ENCODE measurements around the gene TBX4.
"Not testable (repeated sequence)": the region's sequence is repeated elsewhere in the genome, so short reads cannot be mapped to it uniquely, and the experiment has no call there.

The TBX4 gene

GRCh38 chr17:61486135-61487120, 34.2 kb downstream of the TBX4 start:
- no peak for DNase-seq

DNA sequence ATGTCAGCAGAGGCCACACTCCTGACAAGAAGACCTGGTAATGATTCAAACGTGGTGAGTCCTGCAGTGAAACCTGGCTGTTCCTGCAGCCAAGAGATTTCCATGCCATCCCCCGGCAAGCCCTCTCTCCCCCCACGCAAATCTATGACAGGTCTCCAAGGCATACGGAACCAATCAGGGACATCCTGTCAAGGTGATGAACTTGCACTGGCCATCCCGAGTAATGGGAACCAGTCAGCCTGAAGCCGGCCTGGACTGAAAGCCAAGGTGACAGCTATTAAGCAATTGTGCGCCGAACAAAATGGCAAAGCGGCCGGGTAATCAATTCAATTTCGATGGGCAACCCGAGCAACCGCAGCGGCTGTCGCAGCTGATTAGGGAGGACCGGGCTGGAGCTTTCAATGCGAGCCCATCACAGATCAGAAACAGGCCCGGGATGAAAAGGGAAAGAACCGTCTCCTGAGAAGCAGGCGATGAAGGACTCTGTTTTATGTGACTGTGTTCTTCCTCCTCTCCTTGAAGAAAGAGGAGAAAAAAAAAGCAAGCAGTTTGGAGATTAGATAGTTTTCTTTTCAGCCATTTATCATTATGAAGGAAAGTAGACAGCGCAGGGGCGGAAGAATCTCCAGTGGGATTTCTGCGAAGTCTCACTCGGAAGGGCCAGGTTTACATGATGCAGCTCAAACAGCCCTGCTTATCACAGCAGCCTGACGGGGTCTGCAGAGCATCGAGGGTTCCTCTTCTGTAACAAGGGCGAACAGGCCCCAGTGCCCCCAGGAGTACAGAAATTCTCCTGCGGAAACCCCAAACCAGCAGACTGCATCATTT, 35.2 kb downstream of the TBX4 start:
- no peak for DNase-seq

DNA sequence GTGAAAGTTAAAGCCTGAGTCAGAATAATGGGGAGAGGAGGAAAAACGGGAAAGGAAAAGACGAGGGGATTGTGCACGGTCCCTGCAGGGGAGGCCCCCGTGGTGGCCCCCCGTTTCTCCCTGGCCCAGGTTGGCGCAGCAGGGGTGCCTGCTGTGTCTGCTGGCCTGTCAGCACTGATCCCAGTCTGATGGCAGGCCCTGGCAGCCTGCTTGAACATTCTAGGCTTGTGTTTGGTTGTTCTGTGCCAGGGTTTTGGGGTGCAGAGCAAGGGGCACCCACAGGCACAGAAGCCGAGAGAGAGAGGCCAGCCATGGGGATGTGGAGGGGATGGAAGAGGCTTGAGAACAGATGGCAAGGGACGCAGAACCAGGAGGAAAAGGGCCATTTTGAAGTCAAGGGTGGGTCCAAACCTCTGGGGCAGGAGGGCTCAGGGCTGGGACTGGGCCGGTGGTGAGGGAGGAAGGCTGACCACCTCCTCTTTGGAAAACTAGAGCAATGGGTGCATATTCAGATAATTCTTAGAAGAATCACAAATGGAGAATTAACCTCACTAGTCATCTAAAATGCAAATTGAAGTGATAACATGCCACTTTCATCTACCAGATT, 35.9 kb downstream of the TBX4 start:
- DNase-seq: no peak

DNA sequence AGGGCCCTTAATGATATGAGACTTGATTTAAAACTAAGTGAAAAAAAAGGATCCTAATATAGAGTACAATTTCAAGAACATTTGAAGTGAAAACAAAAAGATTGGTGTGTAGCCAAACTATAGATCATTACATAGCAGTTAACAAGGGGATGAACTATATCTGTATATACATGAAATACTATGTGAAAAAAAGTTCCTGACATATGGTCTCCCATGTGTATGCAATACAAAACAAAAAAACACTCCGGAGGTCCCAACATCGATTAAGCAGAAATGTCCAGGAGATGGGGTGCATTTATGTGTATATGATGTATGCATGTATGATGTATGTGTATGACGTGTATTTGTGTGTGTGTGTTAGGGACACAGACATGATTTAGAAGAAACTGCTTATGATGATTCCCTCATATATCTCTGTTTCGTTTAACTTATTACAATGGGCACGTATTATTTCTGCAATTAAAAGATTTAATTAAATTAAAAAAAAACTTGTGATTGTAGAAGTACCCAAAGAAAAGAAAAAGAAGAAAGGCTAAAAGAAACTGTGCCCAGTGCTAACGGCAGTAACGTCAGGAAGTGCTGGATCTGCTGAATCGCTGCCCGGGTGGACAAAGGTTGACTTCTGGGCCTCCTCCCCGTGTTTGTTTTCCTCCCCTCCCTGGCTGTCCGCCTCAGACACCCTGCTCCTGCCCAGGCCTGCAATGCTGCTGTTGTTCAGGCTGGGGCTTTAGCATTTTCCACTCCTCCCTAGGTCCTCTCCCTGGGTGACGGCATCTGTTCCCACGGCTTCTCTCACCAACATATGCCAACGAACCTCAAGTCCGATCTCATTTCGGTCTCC, 36.9 kb downstream of the TBX4 start:
- no peak for DNase-seq

- no peak for DNase-seq
Observed at GRCh38 chr17:61489719-61490490, 37.7 kb downstream of the TBX4 start.

DNA sequence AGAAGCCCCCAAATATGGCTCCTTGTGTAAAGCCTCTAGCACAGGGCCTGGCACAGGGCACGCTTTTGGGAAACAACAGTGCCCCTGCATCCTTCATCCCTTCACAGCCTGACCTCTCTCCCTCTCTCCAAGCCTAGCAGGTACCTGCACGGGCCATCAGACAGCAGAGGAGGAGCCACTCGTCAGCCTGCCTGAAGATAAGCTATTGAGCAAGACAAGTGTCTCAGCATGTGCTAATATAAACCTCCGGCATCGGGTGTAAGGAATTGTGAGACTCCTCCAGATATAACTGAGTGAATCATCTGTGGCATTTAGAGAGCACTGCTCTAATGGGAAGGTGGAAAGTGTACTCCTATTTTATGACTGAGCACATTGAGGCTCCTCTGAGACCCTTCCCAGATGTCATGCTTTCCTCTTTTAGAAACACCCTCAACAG, 38.3 kb downstream of the TBX4 start:
- no peak for DNase-seq

- no peak for DNase-seq
Observed at GRCh38 chr17:61491981-61492380, 39.8 kb downstream of the TBX4 start.

DNA sequence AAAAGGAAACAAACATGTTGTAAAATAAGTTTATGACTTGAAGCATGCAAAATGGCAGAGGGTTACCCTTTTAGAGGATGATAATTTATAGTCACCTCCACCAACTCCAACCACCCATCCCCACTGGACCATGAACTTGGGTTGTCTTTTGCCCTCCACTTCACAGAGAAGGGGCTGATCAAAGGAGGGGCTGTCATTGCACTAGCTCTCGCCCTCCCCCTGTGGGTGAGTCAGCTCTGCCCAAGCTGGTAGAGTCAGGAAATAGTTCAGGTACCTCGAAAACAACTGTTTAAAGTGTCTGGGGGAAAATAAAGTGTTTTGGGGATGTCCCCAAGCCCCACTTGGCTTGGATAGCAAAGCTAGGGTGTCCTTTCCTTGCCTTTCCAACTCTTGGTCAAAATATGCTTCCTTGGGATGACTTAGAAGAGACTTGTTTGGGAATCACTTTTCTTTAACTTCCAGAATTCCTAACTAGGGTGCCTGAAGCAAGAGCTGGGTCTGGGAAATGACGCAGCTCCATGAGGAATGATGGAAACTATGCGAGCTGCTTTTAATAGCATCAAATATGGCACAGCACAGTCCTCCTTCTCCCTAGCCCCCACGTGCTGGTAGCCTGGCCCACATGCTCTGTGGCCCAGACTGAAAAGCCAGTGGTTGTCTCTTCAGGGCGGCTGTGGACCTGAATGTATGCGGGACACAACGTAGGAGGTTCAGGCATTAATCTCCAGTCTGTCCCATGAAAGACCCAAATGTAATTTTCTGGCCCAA, 40.7 kb downstream of the TBX4 start:
- DNase-seq: no peak

GRCh38 chr17:61493830-61494324, 41.7 kb downstream of the TBX4 start:
- not testable (repeated sequence) for DNase-seq

GRCh38 chr17:61494325-61495160, 42.3 kb downstream of the TBX4 start:
- no peak for DNase-seq

DNA sequence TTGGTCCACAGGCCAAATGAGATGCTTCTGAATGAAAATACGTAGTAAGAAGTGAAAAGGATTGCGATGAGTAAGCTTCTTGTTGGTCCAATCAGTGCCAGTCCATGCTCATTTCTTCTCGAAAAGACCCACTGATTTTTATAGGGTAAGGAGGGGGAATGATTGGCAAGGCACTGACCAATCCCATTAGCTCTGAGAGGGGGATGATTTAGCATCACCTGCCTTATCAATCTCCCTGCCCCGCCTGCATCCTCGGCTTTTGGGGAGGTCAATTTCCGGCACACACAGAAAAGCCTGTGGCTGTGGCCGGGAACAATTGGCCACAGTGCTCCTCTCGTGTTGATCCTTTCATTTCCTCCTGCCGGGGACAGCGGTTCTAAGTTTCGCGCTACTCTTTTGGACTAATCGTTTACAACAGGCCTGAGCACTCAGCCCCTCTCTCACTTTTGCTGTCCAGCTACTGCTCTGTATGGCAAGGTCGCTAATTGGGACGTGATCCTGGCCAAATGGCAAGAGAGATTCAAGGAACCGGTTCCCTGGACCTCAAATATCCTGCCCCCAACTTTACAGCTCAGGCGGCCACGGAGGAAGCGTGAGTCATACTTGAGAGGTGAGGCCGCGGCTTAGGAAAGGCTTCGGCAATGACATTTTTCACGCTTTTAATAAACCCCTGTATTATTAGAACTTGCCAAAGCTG, 43.1 kb downstream of the TBX4 start:
- no peak for DNase-seq

DNA sequence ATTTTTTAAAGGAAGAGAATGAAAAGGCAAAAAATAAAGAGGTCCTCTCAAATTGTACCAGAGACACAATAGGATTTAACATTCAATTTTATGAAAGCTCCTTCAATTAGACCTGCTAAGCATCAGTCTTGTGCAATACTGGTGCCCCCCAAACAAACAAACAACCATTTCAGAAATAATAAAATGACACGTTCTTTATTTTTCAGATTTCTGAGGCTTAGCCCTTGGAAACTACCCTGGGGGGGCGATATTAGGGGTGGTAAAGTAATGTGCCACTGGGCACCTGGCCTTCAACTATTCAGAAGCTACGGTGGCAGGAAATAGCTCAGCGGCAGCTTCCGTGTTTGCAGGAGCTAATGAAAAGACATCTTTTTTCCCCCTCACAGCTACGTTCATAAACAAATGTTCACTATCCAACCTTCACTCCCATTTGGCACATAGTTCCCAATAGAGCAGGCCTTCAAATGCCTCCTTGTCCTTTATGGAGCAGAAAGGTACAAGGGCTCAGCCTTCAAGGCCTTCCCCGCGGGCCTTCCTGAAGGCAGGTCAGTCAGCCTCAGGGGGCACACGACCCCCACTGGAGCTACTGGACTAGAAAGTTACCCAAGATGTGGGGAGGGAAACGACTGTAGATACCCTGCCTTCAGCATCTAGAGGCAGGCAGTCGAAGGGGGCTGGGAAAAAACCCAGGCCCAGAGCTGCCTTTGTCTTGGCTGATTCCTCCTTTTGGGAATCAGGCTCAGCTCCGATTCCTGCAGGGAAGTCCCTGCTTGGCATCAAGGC, 44.1 kb downstream of the TBX4 start:
- no peak for DNase-seq

DNA sequence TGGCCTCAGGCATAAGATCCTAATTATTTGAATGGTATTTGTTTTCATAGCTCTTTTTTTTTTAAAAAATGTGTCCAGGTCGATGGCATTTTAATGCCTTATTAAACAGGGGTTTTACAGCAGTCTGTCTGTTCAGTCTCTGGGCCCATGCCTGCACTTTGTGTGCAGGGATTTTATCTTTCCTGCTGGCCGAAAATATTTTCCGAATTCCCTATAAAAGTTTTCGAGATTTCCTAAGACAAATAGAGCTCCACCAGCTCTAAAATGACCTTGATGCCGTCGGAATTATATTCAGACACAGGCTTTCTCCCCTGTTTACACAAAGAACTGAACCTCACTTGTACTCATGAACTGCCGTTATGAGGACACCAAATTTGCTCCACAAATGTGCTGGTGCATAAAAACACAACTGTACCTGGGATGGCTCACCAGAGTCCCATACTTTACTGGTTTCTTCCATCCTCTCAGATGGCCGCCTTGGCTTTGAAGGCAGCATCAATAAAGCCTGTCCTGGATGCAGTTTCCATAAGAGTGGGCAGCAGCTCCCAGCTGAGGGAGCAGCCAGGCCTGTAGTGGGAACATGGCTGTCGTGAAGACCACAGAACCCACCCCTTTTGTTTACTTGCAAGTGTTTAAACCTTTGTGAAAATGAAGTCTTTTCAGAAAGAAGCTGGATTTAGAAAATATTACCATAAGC, 44.9 kb downstream of the TBX4 start:
- DNase-seq: no peak

GRCh38 chr17:61498042-61498994, 46.1 kb downstream of the TBX4 start:
- DNase-seq: no peak

- no peak for DNase-seq
Observed at GRCh38 chr17:61499632-61500031, 47.4 kb downstream of the TBX4 start.

- no peak for DNase-seq
Observed at GRCh38 chr17:61500287-61500686, 48.1 kb downstream of the TBX4 start.
